GM12864 (cell line): ENCODE measurements around the gene MYRF.

Source experiments
- DNase-seq: peaks from one replicate; pipeline ENCODE4 v3.0.0-alpha.2; 2011; ENCODE audit warnings: low read depth
- H3K4me3 ChIP-seq: 2 replicates; pipeline ENCODE4 v1.5.1; 2011; ENCODE audit warnings: mild to moderate bottlenecking, low read depth, low read length, control low read depth
- TF ChIP-seq, protein P1 (sequence below): IDR thresholded peaks from 2 replicates; pipeline ENCODE4 v1.5.1; 2011; ENCODE audit warnings: low read depth, mild to moderate bottlenecking, moderate library complexity, low read length, control low read depth, inconsistent platforms; ENCODE audit errors: missing control alignments

Gene MYRF

DNA sequence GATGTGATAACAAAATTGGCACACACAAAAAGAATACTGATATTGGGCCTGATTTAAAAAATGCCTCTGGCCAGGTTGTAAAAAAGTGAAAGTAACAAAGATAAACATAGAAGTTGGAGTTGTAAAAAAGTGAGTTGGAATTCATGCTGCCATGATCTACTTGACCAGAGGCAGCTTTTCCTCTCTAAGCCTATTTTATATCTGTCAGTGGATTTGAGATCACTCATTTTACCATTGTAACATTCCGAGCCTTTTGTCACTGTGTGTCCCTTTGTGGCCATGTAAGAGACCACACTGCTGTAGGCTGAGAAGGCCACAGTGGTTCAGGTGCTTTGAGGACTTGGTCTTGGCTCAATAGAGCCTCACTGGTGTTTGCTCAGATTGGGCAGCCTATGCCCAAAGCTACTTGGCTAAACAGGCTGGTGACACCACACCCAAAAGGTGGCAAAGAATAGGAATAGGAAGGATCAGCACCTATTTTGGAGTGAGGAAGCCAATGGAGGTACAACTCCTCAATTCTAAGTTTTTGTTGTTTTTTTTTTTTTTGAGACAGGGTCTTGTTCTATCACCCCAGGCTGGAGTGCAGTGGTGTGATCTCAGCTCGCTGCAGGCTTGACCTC lies 47.3 kb downstream of the MYRF start:
- DNase-seq, result no peak
- TF ChIP-seq, protein P1, sequence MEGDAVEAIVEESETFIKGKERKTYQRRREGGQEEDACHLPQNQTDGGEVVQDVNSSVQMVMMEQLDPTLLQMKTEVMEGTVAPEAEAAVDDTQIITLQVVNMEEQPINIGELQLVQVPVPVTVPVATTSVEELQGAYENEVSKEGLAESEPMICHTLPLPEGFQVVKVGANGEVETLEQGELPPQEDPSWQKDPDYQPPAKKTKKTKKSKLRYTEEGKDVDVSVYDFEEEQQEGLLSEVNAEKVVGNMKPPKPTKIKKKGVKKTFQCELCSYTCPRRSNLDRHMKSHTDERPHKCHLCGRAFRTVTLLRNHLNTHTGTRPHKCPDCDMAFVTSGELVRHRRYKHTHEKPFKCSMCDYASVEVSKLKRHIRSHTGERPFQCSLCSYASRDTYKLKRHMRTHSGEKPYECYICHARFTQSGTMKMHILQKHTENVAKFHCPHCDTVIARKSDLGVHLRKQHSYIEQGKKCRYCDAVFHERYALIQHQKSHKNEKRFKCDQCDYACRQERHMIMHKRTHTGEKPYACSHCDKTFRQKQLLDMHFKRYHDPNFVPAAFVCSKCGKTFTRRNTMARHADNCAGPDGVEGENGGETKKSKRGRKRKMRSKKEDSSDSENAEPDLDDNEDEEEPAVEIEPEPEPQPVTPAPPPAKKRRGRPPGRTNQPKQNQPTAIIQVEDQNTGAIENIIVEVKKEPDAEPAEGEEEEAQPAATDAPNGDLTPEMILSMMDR, result no peak
- H3K4me3 ChIP-seq, result no peak overlapping the region

GRCh38 chr11:61800331-61801281 lies 48.2 kb downstream of the MYRF start:
- TF ChIP-seq, protein P1, result no peak
- DNase-seq, result no peak
- H3K4me3 ChIP-seq, result no peak overlapping the region

DNA sequence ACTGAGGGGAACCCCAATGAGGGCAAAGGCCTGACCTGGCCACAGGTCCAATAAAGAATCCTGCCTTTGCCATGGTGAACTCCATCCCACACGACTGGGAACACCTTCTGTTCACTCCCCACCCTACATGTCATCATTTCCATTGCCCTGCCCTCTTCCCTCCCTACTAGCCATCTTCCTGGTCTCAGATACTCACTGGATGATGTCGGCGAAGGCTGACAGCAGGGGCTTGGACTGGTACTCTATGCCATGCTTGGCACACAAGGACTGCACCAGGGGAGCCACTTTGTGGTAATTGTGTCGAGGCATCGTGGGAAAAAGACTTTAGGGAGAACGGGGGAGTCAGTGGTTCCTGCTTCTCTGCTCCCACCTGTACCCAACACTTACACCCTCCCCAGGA lies 50.2 kb downstream of the MYRF start:
- H3K4me3 ChIP-seq, result no peak overlapping the region
- DNase-seq, result no peak
- TF ChIP-seq, protein P1, result no peak

DNA sequence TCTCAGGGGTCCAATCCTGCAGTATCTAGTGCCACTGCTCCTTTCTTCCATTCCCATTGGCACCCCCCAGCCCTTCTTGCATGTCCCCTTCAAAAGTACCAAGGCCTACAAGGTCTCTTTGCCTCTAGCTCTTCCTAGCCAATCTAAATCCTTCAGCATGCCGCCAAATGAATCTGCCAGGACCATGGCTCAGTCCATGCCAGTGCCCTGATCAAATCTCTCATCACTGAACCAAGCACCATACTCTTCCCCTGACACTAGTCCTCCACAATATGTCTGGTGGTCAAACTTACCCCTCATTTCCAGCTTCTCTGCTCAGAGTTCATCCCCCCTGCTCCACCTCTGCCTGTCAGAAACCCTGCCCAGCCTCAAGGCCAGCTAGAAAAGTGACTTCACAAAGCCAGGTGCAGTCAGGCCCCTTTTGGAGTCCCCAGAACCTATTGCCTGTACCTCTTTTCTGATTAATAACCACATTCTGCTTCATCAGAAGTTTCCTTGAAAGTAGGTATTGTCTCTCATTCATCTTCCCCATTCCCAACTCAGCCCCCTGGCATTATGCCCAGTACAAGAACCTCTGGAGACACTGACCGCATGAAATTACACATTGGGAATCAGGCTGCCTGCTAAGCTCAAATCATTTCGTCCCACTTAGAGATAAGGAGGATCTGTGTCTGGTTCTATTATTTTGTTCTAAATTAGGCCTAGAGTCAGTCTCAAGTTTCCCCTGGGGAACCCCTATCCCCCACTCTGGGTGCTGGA lies 51.6 kb downstream of the MYRF start:
- TF ChIP-seq, protein P1, result no peak
- no peak for DNase-seq
- no peak overlapping the region for H3K4me3 ChIP-seq

- H3K4me3 ChIP-seq, result no peak overlapping the region
- TF ChIP-seq, protein P1, result no peak
- DNase-seq, result no peak
Measured at GRCh38 chr11:61805146-61805545, 52.7 kb downstream of the MYRF start.

GRCh38 chr11:61806785-61807184 lies 54.3 kb downstream of the MYRF start:
- no peak overlapping the region for H3K4me3 ChIP-seq
- TF ChIP-seq, protein P1, result no peak
- no peak for DNase-seq
